ENCODE measurements around the gene MAD1L1.

Gene MAD1L1

DNA sequence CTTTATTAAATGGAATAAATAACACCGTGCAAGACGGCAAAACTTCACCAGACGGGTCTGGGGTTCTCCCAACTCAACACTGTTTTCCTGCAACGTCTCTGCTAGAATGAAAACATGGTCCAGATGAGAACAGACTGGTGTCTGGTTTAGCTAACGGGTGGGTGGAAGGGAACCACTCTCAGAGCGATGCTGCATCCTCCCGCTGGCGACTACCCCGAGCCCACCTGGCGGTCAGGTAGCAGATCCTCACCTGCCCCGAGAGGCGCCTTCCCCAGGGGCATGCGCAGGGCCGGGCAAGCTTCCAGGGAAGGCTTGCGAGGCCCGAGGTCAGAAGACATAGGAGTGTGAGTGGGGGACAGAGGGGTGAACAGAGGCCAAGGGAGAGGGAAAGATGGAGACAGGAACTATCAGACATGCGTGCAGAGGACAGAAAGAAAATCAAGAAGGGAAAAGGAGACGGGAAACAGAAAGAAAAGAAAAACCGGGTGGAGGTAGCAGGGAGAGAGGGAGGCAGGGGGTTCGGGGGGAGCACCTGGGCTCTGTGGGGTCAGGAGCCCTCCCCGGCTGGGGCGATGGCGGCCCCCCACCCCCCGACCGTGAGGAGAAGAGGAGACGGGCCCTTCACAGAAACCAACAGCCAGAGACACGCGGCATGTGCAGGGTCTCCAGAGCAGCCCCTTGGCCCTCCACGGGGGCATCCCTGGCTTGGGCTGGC, 222.0 kb downstream of the MAD1L1 start:
- DNase-seq, result no peak

- no peak for DNase-seq
Observed at GRCh38 chr7:2010101-2010500, 222.6 kb downstream of the MAD1L1 start.

GRCh38 chr7:2009541-2010001, 223.2 kb downstream of the MAD1L1 start:
- peak in 1 of 3 experiments; percentile 8 for DNase-seq

GRCh38 chr7:2008936-2009540, 223.7 kb downstream of the MAD1L1 start:
- DNase-seq, result no peak

GRCh38 chr7:2008101-2008935, 224.4 kb downstream of the MAD1L1 start:
- no peak for DNase-seq

- no peak for DNase-seq
Observed at GRCh38 chr7:2007551-2007950, 225.2 kb downstream of the MAD1L1 start.

GRCh38 chr7:2006921-2007381, 225.8 kb downstream of the MAD1L1 start:
- no peak for DNase-seq

GRCh38 chr7:2006231-2006771, 226.4 kb downstream of the MAD1L1 start:
- no peak for DNase-seq

DNA sequence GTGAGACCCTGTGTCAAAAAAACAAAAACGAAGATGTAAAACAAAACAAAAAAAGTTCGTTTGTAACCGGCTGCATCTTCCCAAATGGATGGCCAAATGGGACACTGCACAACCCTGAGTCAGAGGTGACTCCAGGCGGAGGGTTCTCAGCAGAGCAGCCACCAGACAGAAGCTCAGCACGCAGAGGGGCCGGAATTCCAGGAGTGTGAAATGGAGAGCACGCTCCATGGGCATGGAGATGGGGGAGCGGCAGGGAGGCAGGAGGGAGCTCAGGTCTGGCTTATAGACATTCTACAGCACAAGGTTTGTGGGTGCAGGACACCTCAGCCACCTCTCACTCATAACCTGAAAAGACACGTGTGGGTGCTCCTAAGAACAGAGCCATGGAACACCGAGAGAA, 227.0 kb downstream of the MAD1L1 start:
- DNase-seq, result no peak

- DNase-seq, result no peak
Observed at GRCh38 chr7:2004841-2005725, 227.7 kb downstream of the MAD1L1 start.

- DNase-seq, result no peak
Observed at GRCh38 chr7:2003931-2004812, 228.6 kb downstream of the MAD1L1 start.

DNA sequence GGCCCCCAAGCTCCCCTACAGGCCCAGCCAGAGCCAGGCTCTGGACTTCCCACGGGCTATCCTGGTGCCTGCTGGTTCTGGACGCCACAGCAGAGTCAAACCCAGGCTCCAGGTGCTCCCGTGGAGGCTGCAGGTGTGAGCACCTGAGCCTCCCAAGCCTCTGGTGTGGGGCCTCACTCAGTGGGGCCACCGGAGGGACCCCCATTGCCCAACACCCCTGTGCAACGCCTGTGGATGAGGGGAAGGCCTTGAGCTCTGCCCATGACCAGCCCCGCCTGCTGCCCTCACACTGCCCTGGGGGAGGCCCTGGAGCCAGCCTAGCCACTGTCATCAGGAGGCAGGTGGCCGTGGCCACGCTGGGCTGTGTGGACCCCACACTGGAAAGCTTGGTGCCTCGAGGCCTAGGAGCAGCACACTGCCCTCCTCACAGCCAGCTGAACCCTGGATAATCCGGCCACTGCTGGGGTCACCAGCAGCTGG, 229.3 kb downstream of the MAD1L1 start:
- no peak for DNase-seq

- no peak for DNase-seq
Observed at GRCh38 chr7:2002561-2003450, 229.9 kb downstream of the MAD1L1 start.

DNA sequence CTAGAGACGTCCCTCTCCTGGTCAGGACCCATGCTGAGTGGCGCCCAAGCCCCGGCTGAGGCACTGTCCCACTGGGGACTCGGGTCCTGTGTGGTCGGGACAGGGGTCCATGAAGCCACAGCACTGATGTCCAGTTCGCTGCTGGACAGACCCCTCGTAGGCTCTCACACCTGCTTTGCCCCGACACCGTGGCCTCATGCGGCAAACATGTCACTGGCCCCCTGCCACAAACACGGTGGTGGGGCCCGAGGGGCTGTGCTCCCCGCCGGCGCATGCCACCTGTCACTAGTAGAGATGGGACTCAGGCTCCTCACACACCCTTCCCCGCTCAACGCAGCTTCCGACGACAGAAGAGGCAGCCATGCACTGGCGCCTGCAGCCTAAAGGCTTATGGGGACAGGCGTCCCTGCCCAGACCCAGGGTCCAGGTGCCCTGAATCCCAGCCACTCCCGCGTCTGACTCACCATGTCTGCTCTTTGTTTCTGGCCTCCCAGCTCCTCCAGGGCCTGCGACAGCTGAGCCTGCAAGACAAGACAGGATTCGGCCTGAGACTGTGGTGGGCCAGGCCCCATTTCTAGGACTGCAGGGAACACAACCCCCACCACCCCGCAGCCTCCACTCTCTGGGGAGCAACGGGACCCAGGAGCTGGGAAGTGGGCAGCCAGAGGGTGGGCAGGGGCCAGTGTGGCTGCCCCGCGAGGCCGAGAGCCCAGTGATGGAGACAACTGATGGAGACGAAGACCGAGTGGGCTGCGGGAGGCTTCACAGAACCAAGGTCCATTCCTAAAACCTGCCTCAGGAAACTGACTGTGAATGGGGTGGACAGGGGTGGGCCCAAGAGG, 230.9 kb downstream of the MAD1L1 start:
- DNase-seq, result no peak

DNA sequence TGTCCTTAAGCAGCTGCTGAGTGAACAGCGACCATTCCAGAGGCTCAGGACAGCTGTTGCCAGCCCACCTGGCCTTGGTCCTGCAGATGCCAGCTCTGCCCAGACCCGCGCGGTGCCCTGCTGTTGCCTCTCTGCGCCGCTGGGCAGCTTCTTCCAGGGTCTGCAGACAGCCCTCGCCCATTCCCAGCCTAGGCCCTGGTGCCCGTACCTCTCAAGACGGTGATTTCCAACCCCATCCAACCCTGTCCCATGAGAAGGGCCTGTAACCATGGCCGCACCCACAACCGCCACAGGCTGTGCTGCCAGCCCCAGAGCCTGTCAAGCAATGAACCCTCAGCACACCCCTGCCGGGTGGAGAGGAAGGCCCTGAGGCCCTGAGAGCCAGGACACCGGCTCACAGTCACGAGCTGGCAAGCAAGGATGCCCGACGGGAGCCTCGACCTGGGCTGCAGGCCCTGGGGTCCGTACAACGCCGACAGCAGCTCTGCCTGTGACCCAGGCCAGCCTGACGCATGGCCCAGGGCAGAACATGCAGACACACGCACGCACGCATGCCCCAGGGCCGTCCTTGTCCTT, 231.9 kb downstream of the MAD1L1 start:
- no peak for DNase-seq

DNA sequence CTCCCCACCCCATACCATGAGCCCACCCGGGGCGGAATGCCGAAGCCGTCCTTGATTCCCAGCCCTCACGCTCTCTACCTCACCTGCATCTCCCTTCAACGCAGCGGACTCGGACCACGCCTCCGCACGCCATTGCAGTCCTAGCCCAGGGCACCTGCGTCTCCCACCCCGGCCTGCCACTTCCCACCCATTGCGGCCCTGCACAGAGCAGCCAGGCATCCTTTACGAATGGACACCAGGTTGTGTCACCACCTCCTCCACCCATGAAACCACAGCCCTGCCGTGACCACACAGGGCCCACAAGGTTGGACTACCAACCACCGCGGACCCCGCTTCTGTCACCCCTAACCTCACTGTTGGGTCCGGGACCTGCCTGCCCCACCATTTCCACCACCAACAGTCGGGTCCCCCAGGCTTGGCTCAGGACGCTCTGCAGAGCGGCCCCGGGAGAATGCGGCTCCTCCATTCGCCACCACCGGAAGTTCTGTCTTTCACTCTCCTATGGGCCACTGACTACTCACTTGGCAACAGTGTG, 232.5 kb downstream of the MAD1L1 start:
- DNase-seq, result no peak

DNA sequence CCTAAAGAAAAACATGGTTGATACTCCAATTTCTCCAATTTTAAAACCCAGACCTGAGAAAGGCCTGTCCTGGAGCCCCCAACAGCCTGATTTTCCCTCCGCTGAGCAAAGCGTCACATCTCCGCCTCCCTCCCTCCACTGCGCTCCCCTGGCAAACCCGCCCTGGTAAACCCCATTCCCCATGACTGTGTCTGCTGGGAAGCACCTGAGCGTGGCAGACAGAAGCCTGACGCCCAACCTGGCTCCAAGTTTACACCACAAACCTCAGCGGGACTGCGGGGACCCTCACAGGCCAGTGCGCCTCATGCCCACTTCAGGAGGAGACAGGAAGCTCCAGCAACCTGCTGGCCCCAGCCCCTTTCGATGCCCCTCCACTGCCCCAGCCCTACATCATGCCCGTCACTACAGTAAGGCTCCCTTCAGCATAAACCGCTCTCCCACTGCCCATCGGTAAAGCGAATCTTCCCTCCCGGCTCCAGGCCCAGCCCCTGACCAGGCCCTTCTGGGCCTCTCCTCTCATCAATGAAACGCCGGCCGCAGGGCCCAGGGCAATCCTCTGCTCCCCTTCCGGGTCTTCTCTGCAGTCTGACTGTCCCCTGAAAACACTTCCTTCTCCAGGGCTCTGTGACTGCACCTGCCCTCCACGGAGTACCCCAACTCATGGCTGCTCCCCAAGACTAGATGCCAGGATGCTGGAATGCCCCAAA, 233.3 kb downstream of the MAD1L1 start:
- no peak for DNase-seq

DNA sequence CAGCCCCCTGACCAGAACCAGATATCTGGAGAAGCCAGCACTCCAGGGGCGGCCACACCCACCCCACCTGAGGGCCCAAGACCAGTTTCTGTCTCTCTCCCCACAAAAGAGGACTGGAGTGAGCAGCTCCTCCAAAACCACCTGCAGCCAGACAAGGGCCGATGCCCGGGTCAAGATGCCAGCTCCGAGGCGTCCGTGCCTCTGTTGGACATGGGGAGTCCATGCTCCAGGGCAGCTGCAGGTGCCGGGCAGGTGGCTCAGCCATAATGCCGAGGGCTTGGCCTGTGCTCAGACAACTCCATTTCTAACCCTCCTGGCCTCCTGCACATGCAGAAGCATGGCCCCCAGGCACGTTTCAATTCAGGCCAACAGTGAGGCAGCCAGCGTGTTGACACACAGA, 234.6 kb downstream of the MAD1L1 start:
- peak in 1 of 3 experiments; percentile 39 for DNase-seq

All from NCI-H1417 (cell line).